Thyroid gland (tissue), 4 donors: ENCODE data around the gene PNKP.

ENCODE experiments used
- CTCF ChIP-seq, 6 experiments: fragments of 200-600 bp in 3 of 6; fragments of 450-650 bp in 3 of 6; sonication (generic) in 3 of 6; IDR thresholded peaks; one replicate each; pipeline ENCODE4 v1.5.1; 2016 to 2019; ENCODE audit warnings: antibody characterized with exemption in 6 of 6, mild to moderate bottlenecking in 2 of 6, inconsistent platforms in 1 of 6, moderate library complexity in 1 of 6
- POLR2A ChIP-seq, 2 donors: fragments of 450-650 bp; IDR thresholded peaks; one replicate each; pipeline ENCODE4 v1.6.1; 2017; ENCODE audit warnings: antibody characterized with exemption in 2 of 2, mild to moderate bottlenecking in 2 of 2, moderate library complexity in 1 of 2

- TF ChIP-seq CTCF (IDR thresholded peaks at IDR 0.05), result no peak
- no peak for TF ChIP-seq POLR2A (IDR thresholded peaks at IDR 0.05)
These were observed 12.9 kb upstream of the PNKP start for GRCh38 chr19:49880162-49880869.
